Endothelial cell of umbilical vein (primary cell): ENCODE measurements around the gene PCGF5.

Source experiments
- EZH2 ChIP-seq: IDR thresholded peaks from 2 replicates; pipeline ENCODE4 v1.6.1; 2012; ENCODE audit warnings: borderline replicate concordance, low read depth, mild to moderate bottlenecking, moderate library complexity, low read length, inconsistent platforms; ENCODE audit not compliant: severe bottlenecking
- GATA2 ChIP-seq: IDR thresholded peaks from 2 replicates; pipeline ENCODE4 v1.7.0; 2011; ENCODE audit warnings: low read depth, mild to moderate bottlenecking, moderate library complexity, mixed read lengths, low read length; ENCODE audit not compliant: insufficient read length, insufficient read depth
- JUN ChIP-seq: IDR thresholded peaks from 2 replicates; pipeline ENCODE4 v1.6.1; 2011; ENCODE audit warnings: borderline replicate concordance, low read depth; ENCODE audit not compliant: insufficient read length, insufficient read depth
- MYC ChIP-seq: IDR thresholded peaks from one replicate; pipeline ENCODE4 v1.6.1; 2011; ENCODE audit warnings: mild to moderate bottlenecking, low read depth, low read length
- POLR2A ChIP-seq: IDR thresholded peaks from 2 replicates; pipeline ENCODE4 v1.6.1; 2012; ENCODE audit warnings: low read depth, mild to moderate bottlenecking, control low read depth, low read length
- POLR2AphosphoS5 ChIP-seq: IDR thresholded peaks from 2 replicates; pipeline ENCODE4 v1.6.1; 2012; ENCODE audit warnings: low read depth, mild to moderate bottlenecking, control low read depth, low read length, moderate library complexity; ENCODE audit not compliant: insufficient read depth
- TF ChIP-seq, protein P1 (sequence below), 2 donors: IDR thresholded peaks; 1 replicate in 1 of 2; 2 replicates in 1 of 2; pipeline ENCODE4 v1.5.1; 2011; ENCODE audit warnings: low read length in 2 of 2, mild to moderate bottlenecking in 2 of 2, moderate library complexity in 2 of 2, control low read depth in 1 of 2, inconsistent platforms in 1 of 2, low read depth in 1 of 2; ENCODE audit not compliant: insufficient read depth in 1 of 2; ENCODE audit errors: extremely low read depth in 1 of 2
- TF ChIP-seq, protein P2 (sequence below): IDR thresholded peaks from 2 replicates; pipeline ENCODE4 v1.6.1; 2011; ENCODE audit not compliant: insufficient read depth, insufficient read length

DNA sequence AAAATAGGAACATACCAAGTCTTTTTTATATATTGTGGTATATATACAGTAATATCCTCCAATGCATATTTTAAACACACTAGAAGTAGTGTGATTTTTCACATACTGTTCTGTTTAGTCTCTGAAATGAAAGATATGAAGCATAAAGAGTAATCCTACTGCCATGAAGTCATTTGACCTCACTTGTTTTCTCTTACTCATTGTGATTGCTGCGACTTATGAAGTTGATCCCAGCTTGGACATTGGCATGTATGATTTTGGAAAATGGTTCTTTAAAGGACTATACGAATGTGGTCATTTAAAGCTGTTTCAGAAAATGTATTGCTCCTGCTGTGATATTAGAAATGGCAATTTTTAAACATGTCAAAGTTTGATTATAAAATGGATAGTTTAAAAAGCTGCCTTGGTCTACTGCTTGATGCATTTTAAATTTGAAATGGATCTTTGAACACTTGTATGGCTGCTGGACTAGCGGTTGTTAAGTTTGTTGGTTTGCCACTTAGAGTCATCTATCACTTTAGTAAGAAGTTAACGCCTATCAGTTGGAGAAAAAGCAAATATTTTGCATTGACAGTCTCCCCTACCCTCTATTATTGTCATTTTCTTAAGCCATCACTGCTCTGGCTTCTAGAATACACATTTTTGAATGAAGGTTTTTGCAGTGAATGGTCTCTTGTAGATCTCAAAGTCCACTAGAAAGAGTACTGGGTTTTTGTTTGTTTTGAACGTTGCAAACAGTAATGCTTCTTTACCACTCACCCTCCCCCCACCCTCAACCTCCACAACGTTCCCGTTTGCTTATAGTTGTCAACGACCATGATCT is 881 bp upstream of the PCGF5 start:
- TF ChIP-seq, protein P1, sequence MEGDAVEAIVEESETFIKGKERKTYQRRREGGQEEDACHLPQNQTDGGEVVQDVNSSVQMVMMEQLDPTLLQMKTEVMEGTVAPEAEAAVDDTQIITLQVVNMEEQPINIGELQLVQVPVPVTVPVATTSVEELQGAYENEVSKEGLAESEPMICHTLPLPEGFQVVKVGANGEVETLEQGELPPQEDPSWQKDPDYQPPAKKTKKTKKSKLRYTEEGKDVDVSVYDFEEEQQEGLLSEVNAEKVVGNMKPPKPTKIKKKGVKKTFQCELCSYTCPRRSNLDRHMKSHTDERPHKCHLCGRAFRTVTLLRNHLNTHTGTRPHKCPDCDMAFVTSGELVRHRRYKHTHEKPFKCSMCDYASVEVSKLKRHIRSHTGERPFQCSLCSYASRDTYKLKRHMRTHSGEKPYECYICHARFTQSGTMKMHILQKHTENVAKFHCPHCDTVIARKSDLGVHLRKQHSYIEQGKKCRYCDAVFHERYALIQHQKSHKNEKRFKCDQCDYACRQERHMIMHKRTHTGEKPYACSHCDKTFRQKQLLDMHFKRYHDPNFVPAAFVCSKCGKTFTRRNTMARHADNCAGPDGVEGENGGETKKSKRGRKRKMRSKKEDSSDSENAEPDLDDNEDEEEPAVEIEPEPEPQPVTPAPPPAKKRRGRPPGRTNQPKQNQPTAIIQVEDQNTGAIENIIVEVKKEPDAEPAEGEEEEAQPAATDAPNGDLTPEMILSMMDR (IDR thresholded peaks at IDR 0.05; ENCODE audit: extremely low read depth in 1 of 2, insufficient read depth in 1 of 2, low read depth in 1 of 2, low read length in 2 of 2): no peak
- TF ChIP-seq POLR2AphosphoS5 (no peak), MYC (no peak), POLR2A (no peak), EZH2 (no peak), JUN (no peak), GATA2 (no peak)
- TF ChIP-seq, protein P2, sequence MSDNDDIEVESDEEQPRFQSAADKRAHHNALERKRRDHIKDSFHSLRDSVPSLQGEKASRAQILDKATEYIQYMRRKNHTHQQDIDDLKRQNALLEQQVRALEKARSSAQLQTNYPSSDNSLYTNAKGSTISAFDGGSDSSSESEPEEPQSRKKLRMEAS: no peak
